ENCODE results near the gene RTP5. TPM values are rescaled to one million over a fixed set of nuclear protein-coding genes. Genes with fewer than 3 reads are reported as not detected.
A peak's percentile ranks its signal among the peaks of the same experiment; 100 is the strongest.

The RTP5 gene
- total RNA-seq, 1 experiment from 2014 or later: not detected

GRCh38 chr2:241849616-241850543 lies 19.6 kb upstream of the RTP5 start:
- no peaks in the 10 kb centered on the region for H4K20me1 ChIP-seq (ENCODE audit: control insufficient read depth, insufficient read depth, insufficient read length)
- H3K23ac ChIP-seq (ENCODE audit: insufficient read length, low read depth, low read length): no peak overlapping the region
- no peak overlapping the region for H2BK120ac ChIP-seq (ENCODE audit: low read depth, low read length, poor library complexity, severe bottlenecking)
- Mint-ChIP-seq H3K27me3 (ENCODE audit: low read depth) (peaks cover 25% of the 10 kb centered on the region), H3K4me3 (no peak overlapping the region), H3K9me3 (peaks cover 0 to 4% of the 10 kb centered on the region in 2 experiments; a peak in 1 of 5 replicates), H3K27ac (no peak overlapping the region; a peak in 1 of 7 replicates), H3K4me1 (peaks cover 0 to 5% of the 10 kb centered on the region in 2 experiments; a peak in 1 of 4 replicates), H3K36me3 (ENCODE audit: insufficient read depth in 1 of 3, low read depth in 3 of 3) (no peaks in the 10 kb centered on the region)
- H4K8ac ChIP-seq (replicated peaks; ENCODE audit: insufficient read length, low read depth, low read length): no peak overlapping the region
- no peak overlapping the region for H3K4me2 ChIP-seq (ENCODE audit: insufficient read depth, insufficient read length, low read length)
- peak; percentile 13 for DNase-seq
- H2AK5ac ChIP-seq (ENCODE audit: insufficient read length, low read length): no peak overlapping the region
- no peaks in the 10 kb centered on the region for H3K79me1 ChIP-seq (ENCODE audit: insufficient read depth, low read depth, low read length, poor library complexity, severe bottlenecking)
- no peaks in the 10 kb centered on the region for H3K23me2 ChIP-seq (ENCODE audit: insufficient read length, low read depth, low read length, poor library complexity, severe bottlenecking)
- H2BK12ac ChIP-seq (ENCODE audit: insufficient read length, low read depth, low read length): no peak overlapping the region
- H3K18ac ChIP-seq (ENCODE audit: insufficient read length, low read depth, low read length): no peak overlapping the region
- no peak overlapping the region for H4K91ac ChIP-seq (ENCODE audit: insufficient read length, low read depth, low read length)
- WGBS (ENCODE audit: extremely low coverage, insufficient read length, low lambda C conversion rate): no CpG with 5 or more reads among the region's 16 CpGs
- no peaks in the 10 kb centered on the region for H3K4me1 ChIP-seq (ENCODE audit: insufficient read depth, low read length)
- no peak overlapping the region for H3K56ac ChIP-seq (ENCODE audit: insufficient read length, low read depth, low read length)
- H2BK20ac ChIP-seq (ENCODE audit: low read depth, low read length, poor library complexity, severe bottlenecking): no peak overlapping the region
- no peaks in the 10 kb centered on the region for H3K79me2 ChIP-seq (ENCODE audit: insufficient read depth, low read length)
- no peak overlapping the region for H2BK5ac ChIP-seq (ENCODE audit: insufficient read length, low read length)
- no peak overlapping the region for H2AFZ ChIP-seq (ENCODE audit: low read length)
- no peak overlapping the region for H3K14ac ChIP-seq (ENCODE audit: insufficient read depth, low read length)
- H3K27ac ChIP-seq (ENCODE audit: insufficient read length, low read depth, low read length): no peak overlapping the region
- H4K5ac ChIP-seq (ENCODE audit: insufficient read length, low read depth, low read length): no peak overlapping the region
- no peak overlapping the region for H3T11ph ChIP-seq (ENCODE audit: low read length)
- no peak overlapping the region for H2BK15ac ChIP-seq (ENCODE audit: low read depth, low read length)
- H3K9ac ChIP-seq (ENCODE audit: extremely low read depth, insufficient read length, low read length): no peak overlapping the region
- H3K27me3 ChIP-seq (ENCODE audit: insufficient read depth, low read length): peaks cover 2% of the 10 kb centered on the region; the same call in 1 of the 2 replicates
- no peaks in the 10 kb centered on the region for H3K9me3 ChIP-seq (ENCODE audit: control insufficient read depth, low read depth, low read length)
- H3K4ac ChIP-seq (ENCODE audit: low read depth, low read length): no peak overlapping the region
- no peak for TF ChIP-seq CTCF (conservative IDR thresholded peaks at IDR 0.05)

Measured in H9 (cell line).